Esophagus squamous epithelium (tissue), 5 donors: ENCODE results near the gene BAIAP2. TPM values are rescaled to one million over a fixed set of nuclear protein-coding genes. Genes with fewer than 3 reads are reported as not detected.
"Not testable (repeated sequence)": the region's sequence is repeated elsewhere in the genome, so short reads cannot be mapped to it uniquely, and the experiment has no call there.

Experiments used
- DNase-seq: peaks from one replicate; lab custom pipeline; 2025; lab: John Stamatoyannopoulos, UW
- H3K27ac ChIP-seq, 4 donors: fragments of 200-600 bp; sonication (generic); one replicate each; pipeline ENCODE4 v1.5.1; 2016 to 2019; ENCODE audit warnings: mild to moderate bottlenecking in 1 of 4
- H3K27me3 ChIP-seq, 4 donors: fragments of 200-600 bp; sonication (generic); 1 replicate in 3 of 4; 2 replicates in 1 of 4; pipeline versions ENCODE4 v1.5.1 to v1.6.0; 2017 to 2021; ENCODE audit warnings: antibody characterized with exemption in 1 of 4
- H3K36me3 ChIP-seq, 3 donors: fragments of 200-600 bp; sonication (generic); one replicate each; pipeline ENCODE4 v1.5.1; 2016 to 2019
- H3K4me1 ChIP-seq, 3 donors: fragments of 200-600 bp; sonication (generic); one replicate each; pipeline ENCODE4 v1.5.1; 2017 to 2019
- H3K4me3 ChIP-seq, 4 donors: fragments of 200-600 bp; sonication (generic); 1 replicate in 3 of 4; 2 replicates in 1 of 4; pipeline ENCODE4 v1.5.1; 2016 to 2019; ENCODE audit warnings: mild to moderate bottlenecking in 2 of 4, moderate library complexity in 1 of 4
- H3K9me3 ChIP-seq, 3 donors: fragments of 200-600 bp; sonication (generic); one replicate each; pipeline ENCODE4 v1.5.1; 2016 to 2019
- CTCF ChIP-seq, 6 experiments: fragments of 450-650 bp in 4 of 6; fragments of 200-600 bp in 2 of 6; sonication (generic) in 2 of 6; IDR thresholded peaks; one replicate each; pipeline ENCODE4 v1.5.1; 2016 to 2019; ENCODE audit warnings: antibody characterized with exemption in 6 of 6, mild to moderate bottlenecking in 4 of 6, moderate library complexity in 4 of 6
- POLR2A ChIP-seq, 4 donors: fragments of 450-650 bp; IDR thresholded peaks; one replicate each; pipeline ENCODE4 v1.6.1; 2017; ENCODE audit warnings: antibody characterized with exemption in 4 of 4, mild to moderate bottlenecking in 4 of 4, moderate library complexity in 3 of 4
- WGBS, 2 donors: methylation state at CpG; one replicate each; pipeline ENCODE4 v1.1.5; 2018; 5-methylcytosine and 5-hydroxymethylcytosine counted together
- intact Hi-C: fragments of 100-400 bp; cut with DNase I; formaldehyde crosslinking; loops from one replicate; pipeline ENCODE4 v1.15.0; 2022
- total RNA-seq, 4 donors: library from RNA; depleted of rRNA; stranded (reverse); fragments of >200 nt; gene quantifications; one replicate each; pipeline ENCODE4 v1.1.0, GENCODE V29; 2016
- donor health status: DM: yes; HTN: yes; CAD: no.

Gene BAIAP2
- total RNA-seq, 4 donors from 2014 or later, result 87.8 to 175 (median 105) TPM

GRCh38 chr17:81027591-81028505 is 7.1 kb upstream of the BAIAP2 start:
- Histone ChIP-seq H3K4me1 (peaks cover 9 to 70% (median 19%) of the 10 kb centered on the region in 3 donors), H3K4me3 (peak overlapping the region in 1 of 4 donors; percentile 34), H3K36me3 (peaks cover 0 to 13% (median 0%) of the 10 kb centered on the region in 3 donors), H3K27ac (no peak overlapping the region), H3K9me3 (no peaks in the 10 kb centered on the region), H3K27me3 (peaks cover 0 to 48% (median 4%) of the 10 kb centered on the region in 4 donors)
- 19 to 65% methylated on average over 7 to 12 of the region's 37 CpGs for WGBS, 2 donors
- no peak for DNase-seq
- no peak for TF ChIP-seq POLR2A (IDR thresholded peaks at IDR 0.05)
- no peak for TF ChIP-seq CTCF (IDR thresholded peaks at IDR 0.05)
- intact Hi-C loops, result loop anchor here (10.0 kb wide), 1 partner anchor 67 kb away; no protein-coding TSS in a partner anchor

- Histone ChIP-seq H3K27ac (no peak overlapping the region), H3K9me3 (no peaks in the 10 kb centered on the region), H3K36me3 (peaks cover 0 to 13% (median 0%) of the 10 kb centered on the region in 3 donors), H3K27me3 (peaks cover 0 to 48% (median 4%) of the 10 kb centered on the region in 4 donors), H3K4me1 (peaks cover 14 to 71% (median 16%) of the 10 kb centered on the region in 3 donors), H3K4me3 (no peak overlapping the region)
- WGBS, 2 donors, result 5% methylated on average over 4 of the region's 12 CpGs; no CpG with 5 or more reads in 1 of the 2 donors
- intact Hi-C loops, result loop anchor here (10.0 kb wide), 1 partner anchor 66 kb away; no protein-coding TSS in a partner anchor
- TF ChIP-seq POLR2A (IDR thresholded peaks at IDR 0.05) (no peak), CTCF (IDR thresholded peaks at IDR 0.05) (no peak)
- no peak for DNase-seq
Observed at GRCh38 chr17:81028506-81028858, 6.5 kb upstream of the BAIAP2 start.

- no peaks in the 10 kb centered on the region for H3K9me3 ChIP-seq
- H3K36me3 ChIP-seq, result peaks cover 0 to 13% (median 0%) of the 10 kb centered on the region in 3 donors
- no peak for TF ChIP-seq CTCF (IDR thresholded peaks at IDR 0.05)
- no peak for DNase-seq
- H3K4me3 ChIP-seq, result no peak overlapping the region
- intact Hi-C loops, result loop anchor here (10.0 kb wide), 1 partner anchor 65 kb away; no protein-coding TSS in a partner anchor
- H3K4me1 ChIP-seq, result peaks cover 15 to 71% (median 23%) of the 10 kb centered on the region in 3 donors
- H3K27ac ChIP-seq, result no peak overlapping the region
- WGBS, 2 donors, result 81 to 86% methylated on average over 5 to 10 of the region's 11 CpGs
- peaks cover 0 to 44% (median 4%) of the 10 kb centered on the region in 4 donors for H3K27me3 ChIP-seq
Observed at GRCh38 chr17:81029859-81030258, 5.1 kb upstream of the BAIAP2 start.

- intact Hi-C loops, H3K27ac ChIP-seq, H3K9me3 ChIP-seq, H3K4me3 ChIP-seq, DNase-seq: not testable (repeated sequence)
- H3K4me1 ChIP-seq, result peaks cover 15 to 69% (median 23%) of the 10 kb centered on the region in 3 donors
- WGBS, 2 donors, result 88 to 90% methylated on average over 7 to 9 of the region's 9 CpGs
- H3K36me3 ChIP-seq, result peaks cover 0 to 13% (median 0%) of the 10 kb centered on the region in 3 donors
- peaks cover 0 to 39% (median 4%) of the 10 kb centered on the region in 4 donors for H3K27me3 ChIP-seq
Observed at GRCh38 chr17:81030312-81030711, 4.6 kb upstream of the BAIAP2 start.

GRCh38 chr17:81030741-81031565 is 4.0 kb upstream of the BAIAP2 start:
- Histone ChIP-seq H3K27ac (peak overlapping the region in 1 of 4 donors; percentile 29), H3K4me3 (no peak overlapping the region), H3K27me3 (peaks cover 0 to 33% (median 4%) of the 10 kb centered on the region in 4 donors), H3K36me3 (peaks cover 0 to 13% (median 0%) of the 10 kb centered on the region in 3 donors), H3K9me3 (no peaks in the 10 kb centered on the region), H3K4me1 (peaks cover 15 to 67% (median 25%) of the 10 kb centered on the region in 3 donors)
- no peak for DNase-seq
- WGBS, 2 donors, result 77 to 83% methylated on average over 19 to 30 of the region's 32 CpGs
- intact Hi-C loops, result no loop called here
- TF ChIP-seq CTCF (IDR thresholded peaks at IDR 0.05) (no peak), POLR2A (IDR thresholded peaks at IDR 0.05) (no peak)
